Uterus (tissue), 4 donors: Measurements from ENCODE around the gene SPNS2. TPM values are rescaled to one million over a fixed set of nuclear protein-coding genes. Genes with fewer than 3 reads are reported as not detected.

Source experiments
- DNase-seq, 2 donors: peaks; one replicate each; pipeline ENCODE4 v3.0.0-alpha.2; 2019 to 2020
- H3K27ac ChIP-seq, 2 donors: fragments of 200-600 bp; sonication (generic); 1 replicate in 1 of 2; 2 replicates in 1 of 2; pipeline ENCODE4 v1.5.1; 2016 to 2018
- H3K27me3 ChIP-seq, 2 donors: fragments of 200-600 bp; sonication (generic); one replicate each; pipeline ENCODE4 v1.5.1; 2018 to 2019; ENCODE audit warnings: control low read depth in 1 of 2
- H3K36me3 ChIP-seq, 2 donors: fragments of 200-600 bp; sonication (generic); one replicate each; pipeline ENCODE4 v1.5.1; 2019; ENCODE audit warnings: control low read depth in 1 of 2
- H3K4me1 ChIP-seq, 2 donors: fragments of 200-600 bp; sonication (generic); one replicate each; pipeline ENCODE4 v1.5.1; 2018 to 2019; ENCODE audit warnings: control low read depth in 1 of 2
- H3K4me3 ChIP-seq, 2 donors: fragments of 200-600 bp; sonication (generic); 1 replicate in 1 of 2; 2 replicates in 1 of 2; pipeline ENCODE4 v1.5.1; 2018 to 2019; ENCODE audit warnings: mild to moderate bottlenecking in 1 of 2
- H3K9me3 ChIP-seq, 2 donors: fragments of 200-600 bp; sonication (generic); one replicate each; pipeline ENCODE4 v1.5.1; 2019; ENCODE audit warnings: control low read depth in 1 of 2
- CTCF ChIP-seq, 4 experiments: fragments of 200-600 bp in 2 of 4; fragments of 450-650 bp in 2 of 4; sonication (generic) in 2 of 4; IDR thresholded peaks; one replicate each; pipeline ENCODE4 v1.5.1; 2016 to 2019; ENCODE audit warnings: antibody characterized with exemption in 4 of 4, mild to moderate bottlenecking in 2 of 4, moderate library complexity in 1 of 4
- POLR2A ChIP-seq, 2 donors: fragments of 450-650 bp; IDR thresholded peaks; one replicate each; pipeline ENCODE4 v1.6.1; 2016; ENCODE audit warnings: antibody characterized with exemption in 2 of 2, mild to moderate bottlenecking in 1 of 2, moderate library complexity in 1 of 2
- intact Hi-C: fragments of 100-400 bp; cut with DNase I; formaldehyde crosslinking; loops from one replicate; pipeline ENCODE4 v1.15.1; 2023; ENCODE audit warnings: low total_unique reads
- total RNA-seq, 4 donors: library from RNA; depleted of rRNA in 3 of 4; stranded (reverse); fragments of >200 nt in 3 of 4; gene quantifications; one replicate each; pipeline versions ENCODE4 v1.1.0 to v1.2.4, GENCODE V29; 2014 to 2023
- donor health status: DM: yes; HTN: yes; CAD: no.

The SPNS2 gene
- total RNA-seq, 4 donors from 2014 or later = 3.8 to 40.5 (median 13.6) TPM

GRCh38 chr17:4460661-4461060 is 38.0 kb upstream of the SPNS2 start:
- no peaks in the 10 kb centered on the region for H3K4me1 ChIP-seq
- no peaks in the 10 kb centered on the region for H3K36me3 ChIP-seq
- H3K4me3 ChIP-seq = no peak overlapping the region
- H3K27me3 ChIP-seq = no peaks in the 10 kb centered on the region
- peaks cover 0 to 3% of the 10 kb centered on the region in 2 donors for H3K9me3 ChIP-seq
- no peak overlapping the region for H3K27ac ChIP-seq
- no peak for TF ChIP-seq CTCF (IDR thresholded peaks at IDR 0.05)
- DNase-seq = no peak
- intact Hi-C loops = no loop called here

- no peak overlapping the region for H3K27ac ChIP-seq
- peaks cover 0 to 3% of the 10 kb centered on the region in 2 donors for H3K9me3 ChIP-seq
- H3K36me3 ChIP-seq = no peaks in the 10 kb centered on the region
- intact Hi-C loops = no loop called here
- no peak for TF ChIP-seq CTCF (IDR thresholded peaks at IDR 0.05)
- no peak for TF ChIP-seq POLR2A (IDR thresholded peaks at IDR 0.05)
- no peak for DNase-seq
- no peak overlapping the region for H3K4me3 ChIP-seq
- H3K4me1 ChIP-seq = no peaks in the 10 kb centered on the region
- no peaks in the 10 kb centered on the region for H3K27me3 ChIP-seq
These were observed 34.7 kb upstream of the SPNS2 start for GRCh38 chr17:4463818-4464476.

- peaks cover 0 to 3% of the 10 kb centered on the region in 2 donors for H3K9me3 ChIP-seq
- H3K4me1 ChIP-seq = no peaks in the 10 kb centered on the region
- TF ChIP-seq CTCF (IDR thresholded peaks at IDR 0.05) = no peak
- no peak for TF ChIP-seq POLR2A (IDR thresholded peaks at IDR 0.05)
- H3K27me3 ChIP-seq = no peaks in the 10 kb centered on the region
- intact Hi-C loops = no loop called here
- no peak overlapping the region for H3K27ac ChIP-seq
- no peak for DNase-seq
- H3K4me3 ChIP-seq = no peak overlapping the region
- H3K36me3 ChIP-seq = no peaks in the 10 kb centered on the region
These were observed 32.9 kb upstream of the SPNS2 start for GRCh38 chr17:4465786-4466185.

- Histone ChIP-seq H3K36me3 (no peaks in the 10 kb centered on the region), H3K9me3 (no peaks in the 10 kb centered on the region), H3K27me3 (no peaks in the 10 kb centered on the region), H3K4me1 (no peaks in the 10 kb centered on the region), H3K27ac (no peak overlapping the region), H3K4me3 (no peak overlapping the region)
- intact Hi-C loops = no loop called here
- TF ChIP-seq CTCF (IDR thresholded peaks at IDR 0.05) (no peak), POLR2A (IDR thresholded peaks at IDR 0.05) (no peak)
- no peak for DNase-seq
These were observed 31.4 kb upstream of the SPNS2 start for GRCh38 chr17:4467287-4467686.

GRCh38 chr17:4469552-4469951 is 29.1 kb upstream of the SPNS2 start:
- Histone ChIP-seq H3K36me3 (no peaks in the 10 kb centered on the region), H3K27ac (no peak overlapping the region), H3K27me3 (no peaks in the 10 kb centered on the region), H3K4me1 (no peaks in the 10 kb centered on the region), H3K9me3 (no peaks in the 10 kb centered on the region), H3K4me3 (no peak overlapping the region)
- intact Hi-C loops = no loop called here
- no peak for DNase-seq
- TF ChIP-seq CTCF (IDR thresholded peaks at IDR 0.05) = no peak
- TF ChIP-seq POLR2A (IDR thresholded peaks at IDR 0.05) = no peak
